Heart left ventricle (tissue), 16 donors: ENCODE data around the gene VRK2. TPM values are rescaled to one million over a fixed set of nuclear protein-coding genes. Genes with fewer than 3 reads are reported as not detected.

Source experiments
- ATAC-seq, 4 donors: fragments of 200-7000 bp; cut with Tn5 transposase; one replicate each; pipeline ENCODE4 v1.9.1; 2020 to 2022; ENCODE audit warnings: moderate library complexity in 4 of 4, mild to moderate bottlenecking in 3 of 4, moderate number of reproducible peaks in 1 of 4
- DNase-seq, 5 donors: peaks; one replicate each; pipeline ENCODE4 v3.0.0-alpha.2; 2020
- H3K27ac ChIP-seq, 12 donors: fragments of 200-600 bp; sonication (generic) in 4 of 12; one replicate each; pipeline versions ENCODE4 v1.5.0 to v1.8.0; 2016 to 2022; ENCODE audit warnings: mild to moderate bottlenecking in 2 of 12
- H3K27me3 ChIP-seq, 9 donors: fragments of 200-600 bp; sonication (generic) in 2 of 9; one replicate each; pipeline versions ENCODE4 v1.5.1 to v1.8.0; 2016 to 2022; ENCODE audit warnings: mild to moderate bottlenecking in 3 of 9
- H3K36me3 ChIP-seq, 9 donors: fragments of 200-600 bp; sonication (generic) in 2 of 9; one replicate each; pipeline versions ENCODE4 v1.5.0 to v1.8.0; 2018 to 2022; ENCODE audit warnings: mild to moderate bottlenecking in 2 of 9
- H3K4me1 ChIP-seq, 12 donors: fragments of 200-600 bp; sonication (generic) in 4 of 12; one replicate each; pipeline versions ENCODE4 v1.5.0 to v1.8.0; 2016 to 2022; ENCODE audit warnings: mild to moderate bottlenecking in 3 of 12
- H3K4me3 ChIP-seq, 12 donors: fragments of 200-600 bp; sonication (generic) in 4 of 12; one replicate each; pipeline versions ENCODE4 v1.5.0 to v1.8.0; 2017 to 2022; ENCODE audit warnings: mild to moderate bottlenecking in 9 of 12, moderate library complexity in 4 of 12
- H3K9me3 ChIP-seq, 12 donors: fragments of 200-600 bp; sonication (generic) in 4 of 12; one replicate each; pipeline versions ENCODE4 v1.5.0 to v1.8.0; 2016 to 2022; ENCODE audit warnings: mild to moderate bottlenecking in 1 of 12
- CTCF ChIP-seq, 12 donors: fragments of 200-600 bp; sonication (generic) in 4 of 12; IDR thresholded peaks; one replicate each; pipeline versions ENCODE4 v1.5.0 to v1.8.0; 2018 to 2022; ENCODE audit warnings: antibody characterized with exemption in 12 of 12, mild to moderate bottlenecking in 5 of 12
- POLR2A ChIP-seq, 2 donors: fragments of 450-650 bp; IDR thresholded peaks; one replicate each; pipeline ENCODE4 v1.6.1; 2017; ENCODE audit warnings: antibody characterized with exemption in 2 of 2, mild to moderate bottlenecking in 2 of 2, moderate library complexity in 2 of 2
- WGBS, 4 donors: extraction: QIAGEN DNeasy Blood & Tissue Kit in 2 of 4; methylation state at CpG; one replicate each; pipeline versions ENCODE4 v1.1.5 to v1.1.7; 2013 to 2018; 5-methylcytosine and 5-hydroxymethylcytosine counted together
- intact Hi-C, 10 donors: fragments of 100-400 bp; cut with DNase I; formaldehyde crosslinking; loops; one replicate each; pipeline versions ENCODE4 v1.11.1 to v1.14.2; 2022
- polyA plus RNA-seq, 2 donors: library from polyadenylated mRNA; stranded (reverse); fragments of 200-250 nt; gene quantifications; one replicate each; pipeline ENCODE4 v1.2.3, GENCODE V29; 2013
- total RNA-seq, 9 donors: library from RNA; depleted of rRNA in 2 of 9; stranded (reverse); fragments of >200 nt in 2 of 9; fragmentation: NEBNext Ultra II Directional in 3 of 9; extraction: Animal tissue kit (Norgen Biotek cat#: 25700) in 3 of 9; gene quantifications; one replicate each; pipeline versions ENCODE4 v1.1.0 to v1.2.4, GENCODE V29; 2016 to 2023
- donor health status: ischemic (EF 13 %, LVEDD 7.1; RV severe dilation, severe dysfunction).
- donor health status: healthy with polysubstance abuse.
- donor health status: DM: no; HTN: yes; CAD: no.
- donor health status: DM: no; HTN: no; CAD: no.
- donor health status: ischemic (EF 25% LVEDD 6.9; RV normal size, moderate dysfunction).
- donor health status: ischemic (EF 25% LVEDD 5.7; RV mildly dilated, moderate dysfunction).
- donor health status: healthy.
- donor health status: DM: yes; HTN: yes; CAD: no.
- donor health status: ischemic (EF 35%, LVEDD 5.7; RV mildly dilated, moderate dysfunction).
- donor health status: nonischemic (EF 11% LVEDD 7.7; RV severe dilation, severe dysfunction).
- donor health status: DM: yes; HTN: yes; CAD: no.
- donor health status: PGD.
- donor health status: ischemic (EF 29% LVEDD 5.4; RV normal size, mild dysfunction).
- donor health status: nonischemic (EF 23%, LVEDD 6.1; RV moderate dilation, normal function).

VRK2 gene
- total and polyA plus RNA-seq, 11 donors = 8.0 to 35.0 (median 26.8) TPM

GRCh38 chr2:58195662-58196061 lies 149.1 kb downstream of the VRK2 start:
- intact Hi-C loops = no loop called here
- ATAC-seq (no peak), DNase-seq (no peak)
- Histone ChIP-seq H3K27ac (no peak overlapping the region), H3K9me3 (no peaks in the 10 kb centered on the region), H3K36me3 (peaks cover 0 to 11% (median 0%) of the 10 kb centered on the region in 9 donors), H3K27me3 (no peaks in the 10 kb centered on the region), H3K4me1 (no peaks in the 10 kb centered on the region), H3K4me3 (no peak overlapping the region)
- TF ChIP-seq CTCF (IDR thresholded peaks at IDR 0.05) (no peak), POLR2A (IDR thresholded peaks at IDR 0.05) (no peak)
- 95 to 100% (median 96%) methylated on average over 1 of the region's 1 CpG for WGBS, 4 donors

- 96 to 100% (median 97%) methylated on average over 2 of the region's 2 CpGs for WGBS, 4 donors
These were observed 151.3 kb downstream of the VRK2 start for GRCh38 chr2:58197894-58198293.

GRCh38 chr2:58202404-58202803 lies 155.8 kb downstream of the VRK2 start:
- H3K4me3 ChIP-seq = no peak overlapping the region
- 85 to 97% (median 92%) methylated on average over 1 of the region's 1 CpG for WGBS, 4 donors
- ATAC-seq (no peak), DNase-seq (no peak)
- intact Hi-C loops = no loop called here
- no peaks in the 10 kb centered on the region for H3K27me3 ChIP-seq
- TF ChIP-seq POLR2A (IDR thresholded peaks at IDR 0.05) (no peak), CTCF (IDR thresholded peaks at IDR 0.05) (no peak)
- peaks cover 0 to 25% (median 6%) of the 10 kb centered on the region in 9 donors for H3K36me3 ChIP-seq
- no peaks in the 10 kb centered on the region for H3K9me3 ChIP-seq
- H3K4me1 ChIP-seq = no peaks in the 10 kb centered on the region
- no peak overlapping the region for H3K27ac ChIP-seq

More at GRCh38 chr2:58197894-58198293, 151.3 kb downstream of the VRK2 start:
- no peak for TF ChIP-seq CTCF (IDR thresholded peaks at IDR 0.05)
- no peak for TF ChIP-seq POLR2A (IDR thresholded peaks at IDR 0.05)
- H3K27ac ChIP-seq = no peak overlapping the region
- ATAC-seq = no peak
- H3K27me3 ChIP-seq = no peaks in the 10 kb centered on the region
- H3K4me1 ChIP-seq = no peaks in the 10 kb centered on the region
- intact Hi-C loops = no loop called here
- H3K9me3 ChIP-seq = no peaks in the 10 kb centered on the region
- H3K4me3 ChIP-seq = no peak overlapping the region
- no peak for DNase-seq
- peaks cover 0 to 18% (median 0%) of the 10 kb centered on the region in 9 donors for H3K36me3 ChIP-seq

- TF ChIP-seq CTCF (IDR thresholded peaks at IDR 0.05) = no peak
- no peak for TF ChIP-seq POLR2A (IDR thresholded peaks at IDR 0.05)
- no peaks in the 10 kb centered on the region for H3K9me3 ChIP-seq
- ATAC-seq (no peak), DNase-seq (no peak)
- H3K4me3 ChIP-seq = no peak overlapping the region
- H3K27ac ChIP-seq = no peak overlapping the region
- H3K27me3 ChIP-seq = no peaks in the 10 kb centered on the region
- H3K36me3 ChIP-seq = peaks cover 0 to 20% (median 6%) of the 10 kb centered on the region in 9 donors
- intact Hi-C loops = no loop called here
- H3K4me1 ChIP-seq = no peaks in the 10 kb centered on the region
These were observed 156.4 kb downstream of the VRK2 start for GRCh38 chr2:58203018-58203417.
